NCI-H345 treated with DMSO at 0.1 percent for 48 hours (cell line): ENCODE results near the gene CCDC7.
"Not testable (repeated sequence)": the region's sequence is repeated elsewhere in the genome, so short reads cannot be mapped to it uniquely, and the experiment has no call there.

Experiments
- DNase-seq: peaks from one replicate; lab custom pipeline; 2025; ENCODE audit not compliant: unreplicated experiment; lab: John Stamatoyannopoulos, UW

Gene CCDC7

DNA sequence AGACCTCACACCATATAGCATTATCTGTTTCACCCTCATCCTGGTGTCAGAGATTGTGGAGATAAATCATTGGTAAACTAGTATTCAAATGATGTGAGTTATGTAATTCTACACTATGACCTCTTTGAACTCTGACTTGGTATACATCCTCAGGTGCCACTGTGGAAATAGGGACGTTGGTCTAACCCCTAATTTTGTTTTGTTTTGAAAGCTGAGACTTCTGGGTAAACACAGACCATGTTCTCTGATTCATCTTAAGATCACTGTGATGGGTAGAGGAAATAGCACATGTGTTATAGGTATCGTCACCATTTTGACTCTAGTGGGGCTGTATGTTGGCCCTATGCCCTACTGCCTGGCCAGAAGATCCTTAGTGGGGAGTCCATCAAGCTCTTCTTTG, 241.6 kb downstream of the CCDC7 start:
- no peak for DNase-seq

DNA sequence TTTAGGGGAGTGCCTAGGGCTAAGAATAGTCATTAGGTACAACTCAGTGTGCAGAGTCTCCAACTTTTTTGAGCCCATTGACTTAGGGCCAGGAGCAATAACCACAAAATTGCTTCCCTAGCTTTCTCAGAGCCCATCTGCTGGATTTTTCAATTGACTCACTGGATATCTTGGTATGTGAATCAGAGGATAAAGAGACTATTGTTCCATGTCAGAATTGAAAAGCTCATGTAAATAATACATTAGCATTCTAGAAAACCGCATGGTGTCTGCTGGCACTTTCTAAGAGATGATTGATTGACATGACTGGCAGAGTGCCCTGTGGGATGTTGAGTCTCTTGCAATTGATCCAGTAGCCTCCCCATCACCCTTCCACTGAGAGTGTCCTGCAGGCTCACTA, 246.2 kb downstream of the CCDC7 start:
- DNase-seq, result no peak

DNA sequence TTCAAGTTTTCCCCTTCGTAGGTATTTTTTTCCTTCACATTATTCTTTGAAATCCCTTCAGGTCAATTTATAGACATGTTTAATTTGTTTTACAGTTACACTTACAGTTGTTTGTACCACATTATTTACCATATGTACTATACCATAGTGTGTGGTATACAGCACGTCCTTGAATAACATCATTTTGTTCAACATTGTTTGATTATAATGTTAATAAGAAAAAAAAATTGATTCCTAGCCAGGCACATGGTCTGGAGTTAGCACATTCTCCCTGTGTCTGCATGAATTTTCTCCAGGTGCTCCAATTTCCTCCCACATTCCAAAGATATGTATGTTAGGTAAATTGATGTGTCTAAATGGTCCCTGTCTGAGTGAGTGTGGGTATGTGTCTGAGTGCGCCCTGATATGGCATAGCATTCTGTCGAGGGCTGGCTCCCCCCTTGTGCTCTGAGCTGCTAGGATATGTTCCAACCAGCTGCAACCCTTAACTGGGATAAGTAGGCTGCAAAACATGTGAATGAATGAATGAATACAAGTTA, 247.6 kb downstream of the CCDC7 start:
- DNase-seq, result no peak

DNA sequence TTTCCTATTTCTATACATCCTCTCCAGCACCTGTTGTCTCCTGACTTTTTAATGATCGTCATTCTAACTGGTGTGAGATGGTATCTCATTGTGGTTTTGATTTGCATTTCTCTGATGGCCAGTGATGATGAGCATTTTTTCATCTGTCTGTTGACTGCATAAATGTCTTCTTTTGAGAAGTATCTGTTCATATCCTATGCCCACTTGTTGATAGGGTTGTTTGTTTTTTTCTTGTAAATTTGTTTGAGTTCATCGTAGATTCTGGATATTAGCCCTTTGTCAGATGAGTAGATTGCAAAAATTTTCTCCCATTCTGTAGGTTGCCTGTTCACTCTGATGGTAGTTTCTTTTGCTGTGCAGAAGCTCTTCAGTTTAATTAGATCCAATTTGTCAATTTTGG, 253.7 kb downstream of the CCDC7 start:
- DNase-seq, result not testable (repeated sequence)

DNA sequence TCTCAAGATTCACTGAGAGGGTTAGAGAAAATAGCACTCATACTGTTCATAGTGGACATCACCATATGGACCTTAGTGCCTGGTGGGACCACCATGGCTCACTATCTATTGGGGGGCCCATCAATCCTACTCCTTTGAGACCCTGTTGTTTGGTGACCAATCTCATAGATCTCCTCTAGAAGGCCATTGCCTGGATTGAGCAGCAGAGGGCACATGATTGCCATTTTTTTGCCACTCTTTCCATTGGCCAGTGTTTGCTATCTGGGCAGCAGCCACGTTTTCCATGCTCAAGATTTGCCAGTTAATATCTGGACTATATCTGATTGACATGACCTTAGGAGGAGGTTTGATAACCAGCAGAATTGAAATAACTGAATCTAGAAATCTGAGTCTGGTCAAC, 267.6 kb downstream of the CCDC7 start:
- DNase-seq, result no peak

DNA sequence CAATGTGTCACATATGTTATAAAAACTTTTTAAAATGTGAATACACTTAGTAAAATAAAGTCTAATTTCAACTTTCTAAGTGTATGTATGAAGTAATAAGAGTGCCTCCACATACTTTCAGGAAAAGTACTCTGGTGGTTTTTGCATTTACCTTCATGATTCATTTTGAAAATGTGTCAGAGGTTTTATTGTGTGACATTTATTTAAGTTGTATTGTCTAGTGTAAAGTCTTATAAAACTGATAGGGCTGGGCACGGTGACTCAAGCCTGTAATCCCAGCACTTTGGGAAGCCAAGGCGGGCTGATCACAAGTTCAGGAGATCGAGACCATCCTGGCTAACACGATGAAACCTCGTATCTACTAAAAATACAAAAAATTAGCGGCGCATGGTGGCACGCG, 285.6 kb downstream of the CCDC7 start:
- DNase-seq, result no peak

DNA sequence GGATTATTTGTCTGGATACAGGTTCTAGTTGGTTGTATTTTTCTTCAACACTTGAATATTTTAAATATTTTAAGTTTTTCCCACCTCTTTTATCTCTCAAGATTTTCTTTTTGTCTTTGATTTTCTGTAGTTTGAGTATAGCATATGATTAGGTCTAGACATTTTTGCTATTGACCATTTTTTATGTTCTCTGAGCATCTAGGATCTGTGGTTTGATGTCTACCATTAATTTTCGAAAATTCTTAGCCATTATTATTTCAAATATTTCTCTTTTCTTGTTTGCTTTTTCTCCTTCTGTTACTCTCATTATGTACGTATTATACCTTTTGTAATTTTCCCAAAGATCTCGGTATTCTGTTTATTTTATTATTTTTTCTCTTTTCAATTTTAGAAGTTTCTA, 293.0 kb downstream of the CCDC7 start:
- no peak for DNase-seq

DNA sequence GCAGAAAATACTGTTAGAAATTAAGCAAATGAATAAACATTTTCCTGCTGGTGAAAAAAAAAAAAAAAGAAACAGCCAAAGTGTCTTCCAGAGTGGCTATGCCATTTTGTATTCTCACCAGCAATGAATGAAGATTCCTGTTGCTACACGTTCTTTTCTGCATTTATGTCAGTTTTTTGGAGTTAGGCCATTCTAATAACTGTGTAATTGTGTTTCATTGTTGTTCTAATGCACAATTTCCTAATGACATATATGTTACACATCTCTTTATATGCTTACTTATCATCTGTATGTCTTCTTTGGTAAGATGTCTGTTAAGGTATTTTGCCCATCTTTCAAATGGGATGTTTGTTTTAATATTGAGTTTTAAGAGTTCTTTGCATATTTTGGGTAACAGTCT, 298.4 kb downstream of the CCDC7 start:
- DNase-seq, result no peak

DNA sequence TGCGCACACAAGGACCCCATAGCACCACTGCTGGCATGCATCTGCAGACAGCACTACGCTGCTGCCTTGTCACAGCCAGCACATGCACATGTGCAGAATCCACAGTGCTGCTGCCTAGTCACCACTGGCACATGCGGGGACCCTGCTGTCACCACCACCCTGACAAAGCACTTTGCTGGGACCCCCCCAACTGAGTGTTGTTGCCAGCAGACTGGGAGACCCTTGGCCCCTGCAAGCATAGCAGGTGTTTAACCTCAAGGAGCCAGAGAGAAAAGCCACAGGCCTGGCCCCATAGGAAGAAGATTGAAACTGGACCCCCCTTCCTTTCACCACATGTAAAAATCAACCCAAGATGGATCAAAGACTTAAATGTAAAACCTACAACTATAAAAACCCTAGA, 300.9 kb downstream of the CCDC7 start:
- DNase-seq, result no peak

DNA sequence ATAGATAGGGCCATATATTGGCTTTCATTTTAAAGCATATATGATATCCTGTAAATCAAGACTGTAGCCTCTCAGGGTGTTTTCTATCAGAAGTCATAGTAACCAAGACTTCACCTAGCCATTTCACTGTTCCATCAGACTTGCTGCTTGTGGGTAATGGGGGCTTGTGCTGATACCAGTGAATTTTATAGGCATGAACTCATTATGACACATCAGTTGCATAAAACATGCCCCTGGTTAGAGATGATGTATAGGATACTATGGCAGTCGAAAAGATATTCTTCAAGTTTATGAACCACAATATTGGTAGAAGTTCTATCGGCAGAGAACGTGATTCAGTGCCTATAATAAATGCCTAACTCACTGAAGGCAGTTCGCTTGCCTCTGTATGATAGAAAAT, 305.6 kb downstream of the CCDC7 start:
- no peak for DNase-seq

DNA sequence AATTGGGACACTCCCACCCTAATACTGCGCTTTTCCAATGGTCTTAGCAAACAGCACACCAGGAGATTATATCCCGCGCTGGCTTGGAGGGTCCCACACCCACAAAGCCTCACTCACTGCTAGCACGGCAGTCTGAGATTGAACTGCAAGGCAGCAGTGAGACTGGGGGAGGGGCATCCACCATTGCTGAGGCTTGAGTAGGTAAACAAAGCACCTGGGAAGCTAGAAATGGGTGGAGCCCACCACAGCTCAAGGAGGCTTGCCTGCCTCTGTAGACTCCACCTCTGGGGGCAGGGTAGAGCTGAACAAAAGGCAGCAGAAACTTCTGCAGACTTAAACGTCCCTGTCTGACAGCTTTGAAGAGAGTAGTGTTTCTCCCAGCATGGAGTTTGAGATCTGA, 309.0 kb downstream of the CCDC7 start:
- not testable (repeated sequence) for DNase-seq

DNA sequence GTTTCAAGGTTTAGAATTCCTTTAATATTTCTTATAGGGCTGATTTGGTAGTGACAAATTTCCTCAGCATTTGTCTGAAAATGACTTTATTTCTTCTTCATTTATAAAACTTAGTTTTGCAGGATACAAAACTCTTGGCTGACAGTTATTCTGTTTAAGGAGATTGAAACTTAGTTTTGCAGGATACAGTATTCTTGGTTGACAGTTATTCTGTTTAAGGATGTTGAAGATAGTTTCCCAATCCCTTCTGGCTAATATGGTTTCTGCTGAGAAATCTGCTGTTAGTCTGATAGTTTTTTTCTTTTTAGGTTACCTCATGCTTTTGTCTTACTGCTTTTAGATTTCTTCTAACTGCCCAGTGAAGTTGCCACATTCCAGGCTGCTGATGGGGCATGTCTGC, 325.3 kb downstream of the CCDC7 start:
- no peak for DNase-seq

DNA sequence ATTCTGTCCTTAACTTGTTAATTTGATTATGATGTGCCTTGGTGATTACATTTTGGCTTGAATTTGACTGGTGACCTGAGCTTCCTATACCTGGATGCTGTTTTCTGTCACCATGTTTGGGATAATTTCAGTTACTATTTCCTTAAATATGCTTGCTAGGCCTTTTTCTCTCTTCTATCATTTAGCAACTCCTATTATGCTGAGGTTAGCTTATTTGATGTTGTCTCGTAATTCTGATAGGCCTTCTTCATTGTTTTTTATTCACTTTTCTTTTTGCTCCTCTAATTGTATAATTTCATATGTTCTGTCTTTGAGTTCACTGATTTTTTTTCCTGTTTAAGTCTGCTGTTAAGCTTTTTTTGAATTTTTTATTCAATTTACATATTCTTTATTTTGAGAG, 327.2 kb downstream of the CCDC7 start:
- DNase-seq, result no peak

DNA sequence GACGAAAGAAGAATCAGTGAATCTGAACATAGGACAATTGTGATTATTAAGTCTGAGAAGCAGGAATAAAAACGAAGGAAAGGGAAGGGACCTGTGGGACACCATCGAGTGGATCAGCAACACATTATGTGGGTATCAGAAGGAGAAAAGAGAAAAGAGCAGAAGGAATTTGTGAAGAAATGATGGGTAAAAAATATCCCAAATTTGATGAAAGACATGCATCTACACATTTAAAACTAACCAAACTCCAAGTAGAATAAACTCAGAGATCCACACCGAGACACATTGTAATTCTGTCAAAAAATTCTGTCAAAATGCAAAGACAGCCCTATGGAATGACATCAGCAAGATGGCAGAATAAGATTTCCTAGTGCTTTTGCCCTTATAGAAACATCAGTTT, 341.0 kb downstream of the CCDC7 start:
- no peak for DNase-seq

DNA sequence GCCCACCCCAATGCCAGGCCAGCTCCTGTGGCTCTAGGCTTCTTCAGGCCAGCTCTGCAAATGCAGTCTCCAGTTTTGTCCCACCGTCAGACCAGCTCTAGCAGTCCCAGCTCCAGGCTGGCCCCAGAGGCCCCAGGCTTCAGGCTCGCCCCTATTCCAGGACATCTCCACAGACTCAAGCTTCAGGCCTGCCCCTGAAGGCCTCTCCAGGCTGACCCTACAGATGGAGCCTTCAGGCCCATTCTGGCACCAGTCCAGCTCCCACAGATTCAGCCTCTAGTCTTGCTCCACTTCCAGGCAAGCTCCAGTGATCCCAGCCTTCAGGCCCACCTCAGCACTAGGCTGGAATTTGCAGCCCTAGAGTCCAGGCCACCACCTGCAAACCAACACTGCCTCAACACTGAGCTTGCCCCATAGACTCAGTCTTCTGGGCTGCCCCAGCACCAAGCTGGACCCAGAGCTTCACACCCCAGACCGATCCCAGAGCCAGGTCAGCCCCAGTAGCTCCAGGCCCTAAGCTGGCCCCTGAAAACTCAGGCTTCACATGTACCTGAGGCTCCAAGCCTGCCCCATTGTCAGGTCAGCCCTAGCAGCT, 341.8 kb downstream of the CCDC7 start:
- no peak for DNase-seq

DNA sequence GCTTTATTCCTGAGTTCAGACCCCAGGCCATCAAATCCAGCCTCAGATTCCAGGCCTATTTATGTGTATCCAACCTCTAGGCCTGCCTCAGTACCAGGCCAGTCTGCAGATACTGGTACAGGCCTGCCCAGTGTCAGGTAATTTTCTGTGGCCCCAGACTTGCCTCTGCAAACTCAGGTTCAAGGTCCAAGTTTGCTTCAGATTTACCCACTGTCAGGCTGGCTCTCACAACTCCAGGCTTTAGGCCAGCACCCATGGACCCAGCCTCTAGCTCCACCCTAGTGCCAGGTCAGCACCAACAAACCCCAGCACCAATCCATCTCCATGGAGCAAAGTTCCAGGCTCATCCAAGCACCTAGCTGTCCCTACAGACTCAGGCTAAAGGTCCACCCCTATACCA, 342.4 kb downstream of the CCDC7 start:
- DNase-seq, result no peak

DNA sequence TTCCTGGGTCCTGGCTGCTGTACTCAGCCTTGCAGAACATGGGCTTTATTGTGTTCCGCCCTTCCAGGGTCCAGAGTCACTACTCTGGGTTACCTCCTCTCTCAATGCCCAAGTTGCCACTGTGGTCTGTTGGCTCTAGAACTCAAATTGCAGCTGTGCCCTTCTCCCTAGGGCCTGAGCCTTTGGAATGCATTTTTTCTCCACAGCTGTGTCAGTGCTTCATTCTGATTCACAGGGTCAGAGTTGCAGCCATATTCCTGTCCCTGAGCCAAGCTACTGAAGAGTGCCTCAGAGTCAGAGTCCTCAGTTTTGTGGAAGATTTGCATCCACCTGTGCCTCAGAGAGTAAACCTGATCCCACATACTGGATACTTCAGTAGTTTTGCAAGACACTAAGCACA, 344.5 kb downstream of the CCDC7 start:
- no peak for DNase-seq

DNA sequence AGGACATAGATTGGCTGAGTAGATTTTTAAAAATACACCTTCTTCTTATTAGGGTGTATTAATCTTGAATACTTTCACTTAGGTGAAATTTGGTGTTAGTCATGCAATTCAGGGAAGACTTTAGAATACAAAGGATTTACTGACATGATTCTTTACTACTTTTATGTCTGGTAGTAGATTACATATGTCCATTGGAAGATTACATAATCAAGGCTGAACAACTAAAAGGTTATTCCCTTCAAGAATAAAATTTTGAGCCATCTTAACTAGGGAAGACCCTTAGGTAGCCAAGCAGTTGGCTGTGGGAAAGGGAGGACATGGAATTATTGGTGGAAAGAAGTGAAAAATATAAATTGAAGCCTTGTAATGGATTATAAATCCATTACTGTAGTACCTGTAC, 347.1 kb downstream of the CCDC7 start:
- no peak for DNase-seq

DNA sequence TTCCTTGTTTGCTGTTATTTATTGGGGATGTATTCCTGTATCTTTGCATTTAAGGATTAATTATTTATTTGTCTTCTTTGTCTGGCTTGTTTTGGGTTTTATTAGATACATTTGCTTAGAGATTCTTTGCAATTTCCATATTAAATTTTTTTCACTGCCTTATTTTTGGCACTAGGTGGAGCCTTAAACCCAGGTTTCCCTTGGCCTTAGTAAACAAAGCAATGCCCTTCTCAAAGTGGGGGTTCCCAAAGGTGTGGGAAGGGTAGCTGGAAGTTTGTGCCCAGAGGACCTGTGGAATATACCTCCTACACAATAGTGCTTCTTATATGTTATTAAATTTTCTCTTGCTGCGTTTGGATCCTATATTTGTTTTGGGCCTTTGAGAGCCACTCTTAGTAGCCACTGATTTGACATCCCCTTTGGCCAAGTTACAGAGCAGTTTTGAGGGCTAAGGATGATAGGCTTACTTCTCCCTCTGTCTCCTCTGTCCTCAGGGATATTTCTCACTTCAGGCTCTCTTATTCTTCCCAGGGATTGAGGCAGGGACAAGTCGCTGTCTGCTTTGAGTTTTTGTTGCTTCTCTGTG, 349.8 kb downstream of the CCDC7 start:
- DNase-seq, result peak; percentile 1

DNA sequence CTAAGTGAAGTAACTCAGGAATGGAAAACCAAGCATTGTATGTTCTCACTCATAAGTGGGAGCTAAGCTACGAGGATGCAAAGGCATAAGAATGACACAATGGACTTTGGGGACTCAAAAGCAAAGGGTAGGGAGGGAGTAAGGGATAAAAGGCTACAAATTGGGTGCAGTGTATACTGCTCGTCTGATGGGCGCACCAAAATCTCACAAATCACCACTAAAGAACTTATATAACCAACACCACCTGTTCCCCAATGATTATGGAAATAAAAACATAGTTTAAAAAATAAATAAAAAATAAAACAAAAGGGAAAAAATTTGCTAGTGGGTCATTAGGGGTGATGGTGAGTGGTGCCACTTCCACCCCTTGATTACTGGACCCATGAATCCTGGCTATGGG, 351.5 kb downstream of the CCDC7 start:
- not testable (repeated sequence) for DNase-seq

DNA sequence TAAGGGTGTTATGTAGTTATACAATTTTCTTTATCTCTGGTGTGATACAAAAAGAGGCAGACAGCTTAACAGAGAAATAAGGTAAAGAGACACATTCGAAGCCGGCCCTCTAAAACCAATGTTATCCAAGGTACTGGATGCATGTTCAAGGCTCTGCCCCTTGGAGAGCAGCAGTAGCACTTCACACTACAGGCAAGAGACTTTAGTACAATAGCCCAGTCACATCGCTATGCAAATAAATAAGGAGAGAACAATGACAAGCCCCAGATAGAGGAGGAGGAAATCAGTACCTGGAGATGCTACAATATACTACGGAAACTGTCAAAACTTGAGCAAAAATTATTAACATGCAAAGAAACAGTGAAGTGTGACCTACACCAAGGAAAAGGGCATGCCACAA, 401.0 kb downstream of the CCDC7 start:
- DNase-seq, result no peak

DNA sequence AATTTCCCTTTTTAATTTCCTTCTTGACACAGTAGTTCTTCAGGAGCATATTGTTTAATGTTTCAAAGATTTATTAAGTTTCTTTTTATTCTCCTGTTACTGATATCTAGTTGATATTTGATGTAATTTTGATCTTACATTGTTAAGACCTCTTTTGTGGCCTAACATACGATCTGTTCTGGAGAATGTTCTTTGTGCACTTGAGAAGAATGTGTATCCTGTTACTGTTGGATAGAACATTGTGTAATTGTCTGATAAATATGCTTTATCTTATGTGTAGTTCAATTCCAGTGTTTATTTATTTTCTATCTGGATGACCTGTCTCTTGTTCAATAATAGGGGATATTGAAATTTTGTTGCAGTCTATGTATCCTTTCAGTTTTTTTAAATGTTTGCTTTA, 405.4 kb downstream of the CCDC7 start:
- no peak for DNase-seq

DNA sequence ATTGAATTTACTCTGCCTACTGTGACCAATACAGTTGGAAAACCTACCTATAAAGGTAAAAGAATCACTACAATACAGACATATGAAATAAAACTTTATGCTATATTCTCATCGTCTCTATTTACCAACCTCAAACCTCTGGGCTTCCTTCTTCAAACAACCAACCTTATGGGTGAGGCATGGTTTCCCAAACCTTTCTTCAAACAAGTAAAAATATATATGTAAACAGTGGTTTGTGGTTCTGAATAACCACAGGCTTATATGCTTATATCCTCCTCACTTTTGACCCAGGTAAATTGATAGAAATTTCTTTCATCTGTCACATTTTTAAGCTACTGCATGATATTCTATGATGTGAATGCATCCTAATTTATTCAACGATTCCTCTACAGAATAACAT, 408.5 kb downstream of the CCDC7 start:
- DNase-seq, result no peak
